Measurements from ENCODE around the gene KIF18B. TPM values are rescaled to one million over a fixed set of nuclear protein-coding genes. Genes with fewer than 3 reads are reported as not detected.

KIF18B gene
- polyA plus RNA-seq, 3 donors, result not detected

DNA sequence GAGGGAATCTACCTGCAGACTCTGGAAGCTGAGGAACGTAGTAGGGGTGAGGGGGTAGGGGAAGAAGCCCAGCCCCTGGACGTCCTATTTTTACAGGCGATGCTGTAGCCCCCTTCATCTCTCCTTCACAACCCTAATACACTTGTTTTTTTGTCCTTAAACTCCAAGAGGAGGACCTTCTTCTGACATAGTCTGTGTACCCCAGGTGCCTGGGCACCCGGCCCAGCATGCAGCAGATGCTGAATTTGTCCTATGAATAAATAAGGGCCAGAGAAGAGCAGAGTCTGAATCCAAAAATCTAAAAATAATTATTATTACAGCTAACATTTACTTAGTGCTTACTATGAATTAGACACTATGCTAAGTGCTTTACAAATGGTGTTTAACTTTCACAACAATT lies 5.1 kb downstream of the KIF18B start:
- DNase-seq, result no peak
- peaks cover 14% of the 10 kb centered on the region for H3K4me1 Mint-ChIP-seq
- Histone ChIP-seq H3K27ac (ENCODE audit: low read depth in 1 of 2, low read length in 2 of 2) (no peak overlapping the region), H3K9me3 (replicated peaks in 1 of 2; ENCODE audit: control insufficient read depth in 1 of 2, insufficient read depth in 1 of 2, low read length in 2 of 2) (no peaks in the 10 kb centered on the region), H3K36me3 (replicated peaks in 1 of 2; ENCODE audit: control insufficient read depth in 1 of 2, insufficient read depth in 2 of 2, low read length in 2 of 2) (peaks cover 4 to 35% of the 10 kb centered on the region in 2 donors), H3K9ac (ENCODE audit: insufficient read depth, low read length, poor library complexity, severe bottlenecking) (no peak overlapping the region), H4K20me1 (ENCODE audit: insufficient read depth, low read length) (no peaks in the 10 kb centered on the region), H3K4me3 (replicated peaks in 1 of 3; ENCODE audit: low read depth in 2 of 3, low read length in 3 of 3) (no peak overlapping the region), H3K4me2 (replicated peaks; ENCODE audit: extremely low read depth, low read length, poor library complexity, severe bottlenecking) (no peak overlapping the region), H3K4me1 (ENCODE audit: control insufficient read depth in 1 of 2, insufficient read depth in 2 of 2, low read length in 2 of 2) (peaks cover 13 to 21% of the 10 kb centered on the region in 2 donors), H2AFZ (ENCODE audit: insufficient read depth, low read depth, low read length, poor library complexity, severe bottlenecking) (no peak overlapping the region), H3K27me3 (ENCODE audit: control insufficient read depth in 2 of 2, insufficient read depth in 2 of 2, low read length in 2 of 2) (no peaks in the 10 kb centered on the region), H3K79me2 (ENCODE audit: insufficient read depth, low read length) (peaks cover 100% of the 10 kb centered on the region)
- H3K27ac Mint-ChIP-seq, result peak overlapping the region in 1 of 7 donors; percentile 17
- H3K36me3 Mint-ChIP-seq, result peaks cover 10 to 51% of the 10 kb centered on the region in 2 donors
- no peak for TF ChIP-seq CTCF (IDR thresholded peaks at IDR 0.05)
- WGBS (ENCODE audit: insufficient coverage), result no CpG with 5 or more reads among the region's 4 CpGs
- H3K4me3 Mint-ChIP-seq, result no peak overlapping the region
- peaks cover 0 to 2% (median 0%) of the 10 kb centered on the region in 3 donors for H3K27me3 Mint-ChIP-seq (ENCODE audit: low read depth in 3 of 3)
- intact Hi-C loops (cut with micrococcal nuclease), result no loop called here
- H3K9me3 Mint-ChIP-seq, result peaks cover 0 to 5% (median 2%) of the 10 kb centered on the region in 7 donors

DNA sequence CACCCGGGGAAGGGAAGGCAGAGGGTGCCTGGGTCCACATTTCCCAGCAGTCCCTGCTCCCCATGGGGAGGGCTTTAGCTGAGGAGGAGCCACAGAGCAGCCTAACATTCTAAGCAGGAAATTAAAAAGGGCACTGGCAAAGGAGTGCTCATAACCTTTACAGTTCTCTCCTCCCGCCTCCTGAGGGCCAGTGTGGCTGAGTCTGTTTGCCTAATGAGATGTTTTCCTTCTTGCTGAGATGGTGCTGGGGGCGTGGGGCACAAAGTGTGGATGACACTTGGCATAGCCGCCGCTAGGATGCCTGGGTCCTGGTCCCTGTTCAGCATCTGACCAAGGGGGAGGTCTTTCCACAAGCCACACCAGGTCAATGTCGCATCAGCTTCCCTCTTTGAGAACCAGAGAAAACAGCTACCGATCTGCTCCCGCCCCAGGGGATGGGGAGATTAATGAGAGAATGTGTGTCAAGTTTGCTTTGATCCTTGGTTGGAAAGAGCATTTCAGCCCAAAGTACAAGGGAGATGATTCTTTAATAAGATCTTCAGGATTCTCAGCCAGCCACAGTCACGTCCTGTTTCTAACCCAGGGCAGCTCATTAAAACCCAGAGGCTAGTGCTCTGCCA lies 5.8 kb downstream of the KIF18B start:
- Histone ChIP-seq H3K4me1 (ENCODE audit: control insufficient read depth in 1 of 2, insufficient read depth in 2 of 2, low read length in 2 of 2) (peaks cover 7 to 15% of the 10 kb centered on the region in 2 donors), H3K36me3 (replicated peaks in 1 of 2; ENCODE audit: control insufficient read depth in 1 of 2, insufficient read depth in 2 of 2, low read length in 2 of 2) (peaks cover 4 to 35% of the 10 kb centered on the region in 2 donors), H3K79me2 (ENCODE audit: insufficient read depth, low read length) (peaks cover 100% of the 10 kb centered on the region), H3K9me3 (replicated peaks in 1 of 2; ENCODE audit: control insufficient read depth in 1 of 2, insufficient read depth in 1 of 2, low read length in 2 of 2) (no peaks in the 10 kb centered on the region), H2AFZ (ENCODE audit: insufficient read depth, low read depth, low read length, poor library complexity, severe bottlenecking) (no peak overlapping the region), H3K27me3 (ENCODE audit: control insufficient read depth in 2 of 2, insufficient read depth in 2 of 2, low read length in 2 of 2) (no peaks in the 10 kb centered on the region), H4K20me1 (ENCODE audit: insufficient read depth, low read length) (no peaks in the 10 kb centered on the region), H3K9ac (ENCODE audit: insufficient read depth, low read length, poor library complexity, severe bottlenecking) (no peak overlapping the region), H3K27ac (ENCODE audit: low read depth in 1 of 2, low read length in 2 of 2) (peak overlapping the region in 1 of 2 donors; percentile 0), H3K4me3 (replicated peaks in 1 of 3; ENCODE audit: low read depth in 2 of 3, low read length in 3 of 3) (no peak overlapping the region), H3K4me2 (replicated peaks; ENCODE audit: extremely low read depth, low read length, poor library complexity, severe bottlenecking) (no peak overlapping the region)
- Mint-ChIP-seq H3K27me3 (ENCODE audit: low read depth in 3 of 3) (peaks cover 0 to 2% (median 0%) of the 10 kb centered on the region in 3 donors), H3K4me1 (peaks cover 10% of the 10 kb centered on the region), H3K36me3 (peaks cover 14 to 51% of the 10 kb centered on the region in 2 donors), H3K27ac (peak overlapping the region in 2 of 7 donors; percentile 17 to 26), H3K9me3 (peaks cover 0 to 5% (median 2%) of the 10 kb centered on the region in 7 donors), H3K4me3 (no peak overlapping the region)
- intact Hi-C loops (cut with micrococcal nuclease), result no loop called here
- no peak for TF ChIP-seq CTCF (IDR thresholded peaks at IDR 0.05)
- DNase-seq, result no peak
- WGBS (ENCODE audit: insufficient coverage), result 95% methylated on average over 7 of the region's 9 CpGs
